Measurements from ENCODE around the gene COQ10A.

- TF ChIP-seq POLR2A (IDR thresholded peaks at IDR 0.05) (peak; percentile 42), POLR2AphosphoS5 (IDR thresholded peaks at IDR 0.05) (peak; percentile 97)
- TF ChIP-seq, protein P1, sequence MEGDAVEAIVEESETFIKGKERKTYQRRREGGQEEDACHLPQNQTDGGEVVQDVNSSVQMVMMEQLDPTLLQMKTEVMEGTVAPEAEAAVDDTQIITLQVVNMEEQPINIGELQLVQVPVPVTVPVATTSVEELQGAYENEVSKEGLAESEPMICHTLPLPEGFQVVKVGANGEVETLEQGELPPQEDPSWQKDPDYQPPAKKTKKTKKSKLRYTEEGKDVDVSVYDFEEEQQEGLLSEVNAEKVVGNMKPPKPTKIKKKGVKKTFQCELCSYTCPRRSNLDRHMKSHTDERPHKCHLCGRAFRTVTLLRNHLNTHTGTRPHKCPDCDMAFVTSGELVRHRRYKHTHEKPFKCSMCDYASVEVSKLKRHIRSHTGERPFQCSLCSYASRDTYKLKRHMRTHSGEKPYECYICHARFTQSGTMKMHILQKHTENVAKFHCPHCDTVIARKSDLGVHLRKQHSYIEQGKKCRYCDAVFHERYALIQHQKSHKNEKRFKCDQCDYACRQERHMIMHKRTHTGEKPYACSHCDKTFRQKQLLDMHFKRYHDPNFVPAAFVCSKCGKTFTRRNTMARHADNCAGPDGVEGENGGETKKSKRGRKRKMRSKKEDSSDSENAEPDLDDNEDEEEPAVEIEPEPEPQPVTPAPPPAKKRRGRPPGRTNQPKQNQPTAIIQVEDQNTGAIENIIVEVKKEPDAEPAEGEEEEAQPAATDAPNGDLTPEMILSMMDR (IDR thresholded peaks at IDR 0.05), result peak; percentile 82 to 99 (median 96)
These were observed 42.5 kb upstream of the COQ10A start, which contains the start of gene NABP2 for GRCh38 chr12:56224102-56224701.
